ENCODE measurements around the gene KLF7.

KLF7 gene

DNA sequence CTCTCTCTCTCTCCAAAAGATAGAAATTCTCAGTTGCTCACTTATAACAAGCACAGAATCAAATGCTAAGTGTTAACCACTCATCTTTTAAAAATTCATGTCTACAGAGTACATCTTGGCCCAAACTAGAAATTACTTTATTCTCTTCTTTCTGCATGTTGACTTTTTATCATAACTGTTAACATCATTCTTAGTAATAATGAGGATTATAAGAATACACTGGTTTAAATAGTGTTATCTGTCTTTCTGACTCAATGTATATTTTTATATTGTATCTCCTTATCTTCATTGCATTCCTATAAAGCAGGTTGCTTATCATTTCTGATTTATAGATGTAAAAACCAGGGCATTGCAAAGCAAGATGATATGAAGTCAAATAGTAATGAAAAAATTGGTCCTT is 17.8 kb upstream of the KLF7 start:
- CTCF ChIA-PET, result no interaction called here
- Mint-ChIP-seq H3K36me3 (peaks cover 3% of the 10 kb centered on the region), H3K27ac (no peak overlapping the region), H3K4me1 (no peaks in the 10 kb centered on the region), H3K4me3 (no peak overlapping the region), H3K9me3 (peaks cover 7% of the 10 kb centered on the region), H3K27me3 (peaks cover 10% of the 10 kb centered on the region)
- DNase-seq, result no peak

DNA sequence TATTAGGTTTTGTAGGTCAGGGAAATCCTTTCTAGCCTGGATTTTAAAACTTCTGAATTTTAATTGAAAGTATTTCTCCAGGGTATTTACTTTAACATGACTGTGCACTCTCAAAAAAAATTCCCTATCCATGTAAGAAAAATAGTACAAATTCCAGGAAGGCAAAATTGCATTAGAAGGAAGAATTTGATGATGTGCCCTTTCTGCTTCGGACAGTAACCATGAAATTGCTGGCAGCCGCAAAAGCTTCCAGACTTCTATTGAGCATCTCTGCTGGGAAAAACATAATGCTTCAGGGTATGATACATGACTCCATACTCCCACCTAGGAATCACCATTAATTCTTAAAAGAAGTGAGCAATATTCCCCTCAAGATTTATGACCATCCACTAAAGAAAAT is 17.2 kb upstream of the KLF7 start:
- H3K9me3 Mint-ChIP-seq, result peaks cover 7% of the 10 kb centered on the region
- no peak for DNase-seq
- H3K4me3 Mint-ChIP-seq, result no peak overlapping the region
- H3K27ac Mint-ChIP-seq, result no peak overlapping the region
- peaks cover 3% of the 10 kb centered on the region for H3K36me3 Mint-ChIP-seq
- CTCF ChIA-PET, result no interaction called here
- H3K4me1 Mint-ChIP-seq, result no peaks in the 10 kb centered on the region
- H3K27me3 Mint-ChIP-seq, result peaks cover 10% of the 10 kb centered on the region

DNA sequence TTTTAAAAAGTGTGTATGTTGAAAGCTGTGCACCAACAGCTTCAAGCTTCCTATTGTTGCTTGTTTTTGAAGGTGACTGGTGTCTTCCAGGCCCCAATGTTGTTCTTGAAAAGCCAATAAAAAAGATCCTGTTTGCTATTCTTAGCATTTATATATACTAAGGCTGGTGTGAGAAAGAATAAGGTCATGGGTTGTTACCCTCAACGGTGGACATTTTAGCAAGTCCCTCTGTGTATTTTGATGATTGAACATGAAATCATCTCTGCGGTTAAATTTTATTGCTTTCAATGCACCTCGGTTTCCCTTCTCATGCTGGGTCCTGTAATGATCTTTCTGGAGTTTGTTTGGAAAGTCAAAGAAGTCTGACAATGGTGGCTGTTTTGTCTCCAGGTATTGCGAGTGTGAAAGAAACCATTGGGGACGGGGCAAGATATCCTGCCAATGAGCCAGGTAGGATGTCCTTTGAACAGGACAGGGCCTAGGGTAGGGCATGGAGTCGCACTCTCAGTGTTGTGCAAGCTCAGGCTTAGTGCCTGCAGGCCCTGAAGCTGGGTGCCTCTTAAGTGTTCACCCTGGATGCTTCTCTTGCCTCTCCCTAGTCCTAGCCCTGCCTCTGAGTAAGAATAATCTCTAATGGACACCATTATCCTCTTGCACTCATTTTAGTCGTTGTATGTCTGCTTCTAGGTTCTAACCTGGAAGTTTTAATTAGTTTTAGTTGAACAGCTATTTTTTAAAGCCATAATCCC is 16.0 kb upstream of the KLF7 start:
- CTCF ChIA-PET, result interaction anchor here (0.9 kb wide), 1 partner anchor 126 kb away, joined by 3 read pairs; no protein-coding TSS in a partner anchor
- H3K9me3 Mint-ChIP-seq, result peaks cover 2% of the 10 kb centered on the region
- H3K36me3 Mint-ChIP-seq, result no peaks in the 10 kb centered on the region
- no peak for DNase-seq
- H3K27me3 Mint-ChIP-seq, result peaks cover 6% of the 10 kb centered on the region
- H3K4me3 Mint-ChIP-seq, result no peak overlapping the region
- H3K4me1 Mint-ChIP-seq, result no peaks in the 10 kb centered on the region
- H3K27ac Mint-ChIP-seq, result no peak overlapping the region

DNA sequence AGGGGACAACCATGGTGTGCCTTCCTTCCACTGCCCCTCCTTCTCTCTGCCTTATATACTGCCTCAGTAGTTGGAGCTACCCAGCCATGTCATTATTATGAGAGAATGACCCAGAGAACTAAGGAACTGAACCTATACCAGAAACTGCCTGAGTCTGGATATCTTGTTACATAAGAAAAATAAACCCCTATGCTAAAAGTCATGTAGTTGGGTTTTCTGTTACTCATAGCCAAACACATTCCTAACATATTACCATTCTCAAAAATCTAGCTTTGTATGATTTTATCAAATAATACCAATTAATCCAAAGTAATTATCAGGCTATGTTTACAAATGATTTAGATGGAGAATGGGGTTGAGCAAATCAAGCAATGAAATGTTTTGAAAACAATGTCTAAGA is 15.0 kb upstream of the KLF7 start:
- CTCF ChIA-PET, result no interaction called here

DNA sequence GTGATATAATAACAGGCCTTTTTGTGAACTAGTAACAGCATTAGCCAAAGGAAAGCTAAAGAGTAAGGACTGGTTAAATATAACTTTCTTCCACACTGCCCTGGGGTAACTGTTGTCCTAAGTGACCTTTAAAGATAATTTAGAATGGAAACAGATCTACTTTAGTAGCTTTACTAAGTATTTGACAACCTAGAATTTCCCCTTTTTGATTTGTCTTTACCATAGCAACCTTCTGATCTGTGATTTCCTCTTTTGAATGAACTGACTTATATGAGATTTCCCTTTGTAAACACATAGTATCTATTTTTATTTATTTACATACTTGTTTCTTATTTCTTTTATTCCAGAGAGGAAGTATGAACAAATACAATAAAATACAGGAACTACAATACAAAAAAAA is 10.5 kb upstream of the KLF7 start:
- Mint-ChIP-seq H3K4me1 (no peaks in the 10 kb centered on the region), H3K9me3 (no peaks in the 10 kb centered on the region), H3K27ac (no peak overlapping the region), H3K36me3 (no peaks in the 10 kb centered on the region), H3K4me3 (no peak overlapping the region), H3K27me3 (peaks cover 8% of the 10 kb centered on the region)
- DNase-seq, result no peak
- CTCF ChIA-PET, result no interaction called here

More for the DNA sequence above, 15.0 kb upstream of the KLF7 start:
- DNase-seq, result no peak
- Mint-ChIP-seq H3K27me3 (peaks cover 8% of the 10 kb centered on the region), H3K9me3 (no peaks in the 10 kb centered on the region), H3K36me3 (no peaks in the 10 kb centered on the region), H3K4me3 (no peak overlapping the region), H3K4me1 (no peaks in the 10 kb centered on the region), H3K27ac (no peak overlapping the region)

DNA sequence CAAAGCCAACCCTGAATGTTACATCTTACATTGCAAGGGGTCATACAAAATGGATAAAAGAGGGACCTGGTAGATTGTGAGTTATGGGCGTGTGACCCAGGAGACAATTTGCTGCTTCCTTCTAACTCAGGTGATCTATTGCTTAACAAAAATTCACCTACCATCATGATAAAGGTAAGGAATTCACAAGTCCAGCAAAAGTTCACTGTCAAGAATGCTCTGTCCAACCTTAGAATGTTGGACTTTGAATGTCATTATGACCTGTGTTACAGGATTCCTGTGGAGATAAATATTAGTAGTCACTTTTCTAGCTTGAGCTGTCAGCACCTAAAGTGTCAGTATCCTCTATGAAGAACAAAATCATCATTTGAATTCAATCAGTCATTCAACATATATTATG is 7.9 kb upstream of the KLF7 start:
- no peak overlapping the region for H3K4me3 Mint-ChIP-seq
- no peaks in the 10 kb centered on the region for H3K9me3 Mint-ChIP-seq
- no peaks in the 10 kb centered on the region for H3K4me1 Mint-ChIP-seq
- H3K36me3 Mint-ChIP-seq, result no peaks in the 10 kb centered on the region
- DNase-seq, result no peak
- CTCF ChIA-PET, result no interaction called here
- peaks cover 8% of the 10 kb centered on the region for H3K27me3 Mint-ChIP-seq
- H3K27ac Mint-ChIP-seq, result no peak overlapping the region

DNA sequence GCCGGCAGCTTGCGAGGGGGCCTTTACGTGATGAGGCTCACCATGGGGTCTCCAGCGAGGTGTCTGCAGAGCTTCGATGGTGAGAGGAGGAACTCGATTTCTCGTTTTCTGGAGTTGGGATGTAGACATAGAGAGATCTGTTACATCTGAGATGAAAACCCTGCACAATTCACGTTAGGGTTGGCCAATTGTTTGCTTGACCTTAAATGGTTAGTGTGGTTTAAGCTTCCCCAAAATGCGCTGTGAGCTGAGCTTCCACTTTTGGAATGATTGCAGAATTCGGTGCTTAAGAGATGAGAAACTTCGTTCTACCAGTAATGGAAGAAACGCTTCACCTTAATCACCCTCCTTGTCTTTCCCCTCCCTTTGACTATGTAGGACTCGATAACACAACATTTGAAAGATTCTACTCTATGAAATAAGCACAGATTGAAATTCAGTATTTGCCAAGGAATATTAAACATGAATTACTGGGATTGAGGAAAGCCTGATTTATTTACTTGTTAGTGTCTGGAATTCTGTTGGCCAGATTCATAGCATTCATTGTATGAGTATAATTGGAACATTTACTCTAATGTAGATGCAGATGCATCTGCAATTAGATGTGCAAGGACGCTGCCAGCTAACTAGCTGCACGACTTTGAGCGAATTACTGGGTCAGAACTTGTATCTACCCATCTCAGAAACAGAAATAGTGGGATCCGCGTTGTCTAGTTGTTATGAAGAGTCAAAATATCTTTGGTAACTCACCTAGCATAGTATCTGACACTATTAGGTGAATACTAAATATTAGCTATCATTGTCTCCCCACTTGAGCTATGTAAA is 1.6 kb upstream of the KLF7 start:
- peaks cover 4% of the 10 kb centered on the region for H3K27me3 Mint-ChIP-seq
- peaks cover 22% of the 10 kb centered on the region for H3K4me1 Mint-ChIP-seq
- peak overlapping the region; percentile 93 for H3K4me3 Mint-ChIP-seq
- peaks cover 28% of the 10 kb centered on the region for H3K36me3 Mint-ChIP-seq
- CTCF ChIA-PET, result interaction anchor here (0.7 to 1.9 kb wide), 2 partner anchors 73 to 93 kb away, joined by 3 to 5 read pairs; no protein-coding TSS in a partner anchor
- no peak for DNase-seq
- no peaks in the 10 kb centered on the region for H3K9me3 Mint-ChIP-seq
- H3K27ac Mint-ChIP-seq, result peak overlapping the region; percentile 98

DNA sequence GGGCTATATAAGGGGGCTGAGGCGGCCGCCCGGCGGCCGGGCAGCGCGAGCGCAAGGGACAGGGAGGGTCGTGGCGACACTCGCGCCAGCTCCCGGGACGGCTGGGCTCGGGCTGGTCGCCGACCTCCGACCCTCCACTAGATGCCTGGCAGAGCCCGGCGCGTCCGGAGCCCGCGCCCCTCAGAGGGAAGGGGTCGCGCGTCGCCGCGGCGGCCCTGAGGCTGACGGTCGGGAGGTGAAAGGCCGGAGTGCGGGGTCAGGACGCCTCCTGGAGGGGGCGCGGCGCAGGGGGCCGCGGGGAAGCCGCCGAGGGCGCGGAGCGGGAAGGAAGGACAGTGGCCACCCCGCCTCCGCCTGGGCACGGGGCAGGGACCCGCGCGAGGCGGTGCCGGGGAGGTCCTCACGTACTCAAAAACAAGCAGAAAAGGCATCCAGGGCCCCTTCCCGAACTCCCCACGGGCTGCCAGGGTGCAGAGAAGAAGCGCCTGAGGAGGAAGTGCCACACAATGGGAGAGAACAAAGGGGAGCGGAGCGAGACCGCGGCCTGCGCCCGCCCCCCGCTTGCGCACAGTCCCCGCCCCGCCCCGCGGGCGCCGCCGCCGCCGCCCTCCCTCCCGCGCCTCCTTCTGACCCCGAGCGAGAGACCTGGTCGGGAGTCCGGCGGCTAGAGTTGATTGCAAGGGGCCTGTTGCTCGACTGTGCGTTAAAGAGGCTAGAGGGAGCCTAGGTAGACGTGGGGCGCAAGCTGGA is 776 bp upstream of the KLF7 start:
- Mint-ChIP-seq H3K27me3 (no peaks in the 10 kb centered on the region), H3K4me3 (peak overlapping the region; percentile 93), H3K27ac (peak overlapping the region; percentile 98), H3K9me3 (no peaks in the 10 kb centered on the region), H3K4me1 (peaks cover 30% of the 10 kb centered on the region), H3K36me3 (peaks cover 35% of the 10 kb centered on the region)
- DNase-seq, result peak; percentile 81
- CTCF ChIA-PET, result interaction anchor here (0.6 to 2.9 kb wide), 7 partner anchors 11 to 307 kb away, joined by 3 to 15 read pairs (median 5); no protein-coding TSS in a partner anchor

DNA sequence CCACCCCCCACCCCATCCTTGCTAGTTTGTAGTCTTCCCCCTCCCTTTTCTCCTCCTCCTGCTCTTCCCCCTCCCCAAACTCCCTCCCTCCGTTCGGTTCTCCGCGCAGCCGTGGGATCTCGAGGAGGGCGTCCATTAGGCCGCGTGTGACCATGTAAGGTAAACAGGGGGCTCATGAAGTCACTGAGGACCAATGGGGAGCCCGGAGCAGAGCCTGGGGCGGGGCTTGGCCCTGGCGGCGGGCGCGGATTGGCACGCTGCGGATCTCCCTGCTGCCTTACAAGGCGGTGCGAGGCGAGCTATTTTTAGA is 246 bp upstream of the KLF7 start:
- DNase-seq, result peak; percentile 99
- H3K4me1 Mint-ChIP-seq, result peaks cover 35% of the 10 kb centered on the region
- CTCF ChIA-PET, result interaction anchor here (0.6 to 2.9 kb wide), 7 partner anchors 10 to 307 kb away, joined by 3 to 15 read pairs (median 5); no protein-coding TSS in a partner anchor

DNA sequence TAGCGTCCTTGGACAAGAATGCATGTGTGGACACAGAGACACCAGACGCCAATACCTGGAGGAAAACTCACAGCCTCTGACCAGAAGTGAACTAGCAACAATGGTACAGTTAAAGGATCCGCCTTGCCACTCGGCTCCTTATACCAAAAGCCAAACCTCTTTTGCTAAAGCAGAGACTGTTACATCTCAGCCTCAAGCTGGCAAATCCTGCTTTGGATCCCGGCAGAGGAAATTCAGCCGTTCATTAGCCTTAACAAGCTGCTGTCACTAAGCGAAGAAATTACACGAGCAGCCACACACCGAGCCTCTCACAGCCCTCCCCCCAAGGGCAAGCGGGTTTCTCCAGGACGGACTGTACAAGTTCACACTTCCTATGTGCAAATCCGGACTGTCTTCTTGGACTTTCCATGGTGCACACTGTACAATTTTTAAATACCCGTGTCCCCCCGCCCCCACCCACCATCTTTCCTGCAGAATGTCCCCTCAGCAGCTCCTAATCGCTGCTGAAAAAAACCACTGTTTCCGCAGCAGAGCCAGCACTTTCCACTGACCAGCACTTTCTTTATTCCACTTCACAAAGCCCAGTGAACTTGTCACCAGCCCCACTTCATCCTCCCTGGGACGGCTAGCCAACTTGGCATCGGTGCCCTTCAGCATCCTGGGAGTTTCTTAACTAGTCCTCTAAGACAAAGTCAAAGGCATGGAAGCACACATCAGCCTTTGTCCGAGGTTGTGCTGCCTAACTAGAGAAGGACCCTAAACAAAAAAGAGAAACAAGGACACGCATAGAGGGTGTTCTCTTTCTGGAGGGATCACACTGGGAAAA is 1.5 kb downstream of the KLF7 start:
- Mint-ChIP-seq H3K27me3 (no peaks in the 10 kb centered on the region), H3K9me3 (no peaks in the 10 kb centered on the region), H3K4me3 (peak overlapping the region; percentile 93), H3K4me1 (peaks cover 51% of the 10 kb centered on the region), H3K27ac (peak overlapping the region; percentile 98), H3K36me3 (peaks cover 55% of the 10 kb centered on the region)
- CTCF ChIA-PET, result interaction anchor here (0.6 to 2.9 kb wide), 7 partner anchors 8 to 309 kb away, joined by 3 to 15 read pairs (median 5); no protein-coding TSS in a partner anchor
- peak; percentile 42 for DNase-seq

More for the DNA sequence above, 246 bp upstream of the KLF7 start:
- Mint-ChIP-seq H3K36me3 (peaks cover 40% of the 10 kb centered on the region), H3K9me3 (no peaks in the 10 kb centered on the region), H3K27me3 (no peaks in the 10 kb centered on the region), H3K27ac (peak overlapping the region; percentile 98), H3K4me3 (peak overlapping the region; percentile 93)

DNA sequence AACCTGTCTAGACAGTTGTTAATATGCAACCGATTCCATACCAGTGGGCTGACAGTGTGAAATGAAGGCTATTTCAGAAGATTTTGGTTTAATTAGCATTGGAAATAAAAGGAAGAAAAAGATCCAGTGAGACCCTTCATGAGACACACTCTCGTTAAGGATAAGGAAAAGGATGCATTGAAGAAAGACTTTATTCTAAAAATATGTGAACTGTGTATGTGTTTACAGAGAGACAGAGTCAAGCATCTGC is 2.1 kb downstream of the KLF7 start:
- Mint-ChIP-seq H3K27ac (peak overlapping the region; percentile 98), H3K9me3 (no peaks in the 10 kb centered on the region), H3K4me3 (peak overlapping the region; percentile 93), H3K4me1 (peaks cover 57% of the 10 kb centered on the region), H3K27me3 (no peaks in the 10 kb centered on the region), H3K36me3 (peaks cover 60% of the 10 kb centered on the region)
- CTCF ChIA-PET, result interaction anchor here (0.8 to 2.9 kb wide), 5 partner anchors 20 to 309 kb away, joined by 3 to 8 read pairs (median 4); no protein-coding TSS in a partner anchor
- DNase-seq, result no peak

DNA sequence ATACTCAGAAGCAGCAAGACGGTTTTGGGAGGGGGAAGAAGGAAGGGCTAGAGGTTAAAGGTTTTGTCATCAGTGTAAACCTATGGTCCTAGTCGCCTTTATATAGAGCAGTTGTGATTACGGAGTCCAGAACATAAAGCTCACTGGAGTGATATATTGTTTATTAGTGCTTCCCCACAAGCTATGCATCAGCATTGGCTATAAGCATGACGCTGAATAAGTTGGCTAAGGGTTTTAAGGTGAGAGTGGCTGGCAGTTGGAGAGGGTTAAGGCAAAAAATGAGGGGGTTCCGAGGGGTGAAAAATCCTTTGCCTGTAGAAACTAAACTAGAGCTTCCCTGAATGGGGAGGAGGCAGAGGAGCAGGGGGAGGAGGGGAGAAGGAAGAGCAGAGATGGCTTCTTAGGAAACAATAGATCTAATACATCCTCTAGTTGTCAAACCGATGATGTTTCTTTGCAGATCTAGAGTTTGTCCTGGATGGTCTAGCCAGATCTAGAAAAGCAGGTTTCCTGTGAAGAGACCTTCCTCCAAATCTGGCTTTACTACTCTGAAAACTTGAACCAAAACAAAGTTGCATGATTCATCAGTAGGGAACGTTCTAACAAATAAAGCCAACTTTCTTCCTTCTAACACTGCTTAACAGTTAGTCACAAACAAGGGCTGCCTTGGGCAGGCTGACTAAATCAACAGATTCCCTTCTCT is 2.5 kb downstream of the KLF7 start:
- Mint-ChIP-seq H3K36me3 (peaks cover 63% of the 10 kb centered on the region), H3K27ac (peak overlapping the region; percentile 98), H3K27me3 (no peaks in the 10 kb centered on the region), H3K4me3 (peak overlapping the region; percentile 93), H3K9me3 (no peaks in the 10 kb centered on the region), H3K4me1 (peaks cover 61% of the 10 kb centered on the region)
- CTCF ChIA-PET, result interaction anchor here (0.8 to 1.4 kb wide), 7 partner anchors 16 to 310 kb away, joined by 3 to 4 read pairs (median 3); no protein-coding TSS in a partner anchor
- no peak for DNase-seq

DNA sequence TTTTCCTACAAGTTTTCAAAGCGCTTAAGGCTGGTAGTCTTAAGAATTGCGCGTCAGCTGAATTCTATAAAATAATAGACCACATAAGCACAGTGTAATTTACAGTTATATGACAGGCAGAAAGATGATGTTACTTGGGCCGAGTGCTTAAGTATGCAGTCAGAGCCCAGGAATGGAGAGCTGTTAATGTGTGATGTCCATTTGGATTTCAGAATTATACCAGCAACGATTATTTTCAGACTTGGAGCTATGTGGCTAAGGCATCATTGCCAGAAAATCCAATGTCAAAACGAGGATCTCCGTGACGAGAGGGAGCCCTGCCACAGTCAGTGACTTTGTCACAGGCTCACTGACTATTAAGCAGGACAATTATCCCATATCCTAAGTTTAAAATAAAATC is 3.4 kb downstream of the KLF7 start:
- Mint-ChIP-seq H3K36me3 (peaks cover 71% of the 10 kb centered on the region), H3K27me3 (no peaks in the 10 kb centered on the region), H3K9me3 (no peaks in the 10 kb centered on the region), H3K27ac (peak overlapping the region; percentile 98), H3K4me3 (peak overlapping the region; percentile 93), H3K4me1 (peaks cover 62% of the 10 kb centered on the region)
- CTCF ChIA-PET, result interaction anchor here (1.0 to 1.4 kb wide), 4 partner anchors 15 to 311 kb away, joined by 3 to 4 read pairs (median 3); no protein-coding TSS in a partner anchor
- DNase-seq, result no peak

All from activated naive CD4-positive, alpha-beta T cell treated with anti-CD3 and anti-CD28 coated beads, Interleukin-2, amount 10 ng/mL, durations not matched to agents 7 days and 5 days (primary cell).